Fibroblast of villous mesenchyme (primary cell): ENCODE data around the gene EYS. TPM values are rescaled to one million over a fixed set of nuclear protein-coding genes. Genes with fewer than 3 reads are reported as not detected.
"Not testable (repeated sequence)": the region's sequence is repeated elsewhere in the genome, so short reads cannot be mapped to it uniquely, and the experiment has no call there.

Experiments used
- DNase-seq: peaks from one replicate; pipeline ENCODE4 v3.0.0-alpha.2; 2010; ENCODE audit warnings: low read depth
- H3K4me3 ChIP-seq: 2 replicates; pipeline ENCODE4 v1.5.1; 2011; ENCODE audit warnings: low read depth, mild to moderate bottlenecking, low read length
- CTCF ChIP-seq: IDR thresholded peaks from 2 replicates; pipeline ENCODE4 v1.5.1; 2012; ENCODE audit warnings: low read depth, mild to moderate bottlenecking, low read length; ENCODE audit not compliant: insufficient read depth
- total RNA-seq: library from RNA; depleted of rRNA; stranded (reverse); fragments of >200 nt; gene quantifications from 2 replicates; pipeline ENCODE4 v1.2.3, GENCODE V29; 2012

Gene EYS
- total RNA-seq, 1 donor: under 0.01 TPM

- no peak overlapping the region for H3K4me3 ChIP-seq
- no peak for TF ChIP-seq CTCF
- no peak for DNase-seq
These were observed 661.2 kb downstream of the EYS start for GRCh38 chr6:65045801-65046200.

GRCh38 chr6:65014006-65014405 lies 693.0 kb downstream of the EYS start:
- no peak for TF ChIP-seq CTCF
- no peak overlapping the region for H3K4me3 ChIP-seq
- DNase-seq: no peak

GRCh38 chr6:65006788-65007187 lies 700.2 kb downstream of the EYS start:
- no peak for TF ChIP-seq CTCF
- no peak overlapping the region for H3K4me3 ChIP-seq
- DNase-seq: no peak

- DNase-seq: no peak
- no peak overlapping the region for H3K4me3 ChIP-seq
- TF ChIP-seq CTCF: no peak
These were observed 702.7 kb downstream of the EYS start for GRCh38 chr6:65004283-65004682.

- H3K4me3 ChIP-seq, DNase-seq: not testable (repeated sequence)
These were observed 704.1 kb downstream of the EYS start for GRCh38 chr6:65002882-65003281.

GRCh38 chr6:65000815-65001214 lies 706.2 kb downstream of the EYS start:
- TF ChIP-seq CTCF: no peak
- DNase-seq: no peak
- no peak overlapping the region for H3K4me3 ChIP-seq

- no peak for TF ChIP-seq CTCF
- H3K4me3 ChIP-seq: no peak overlapping the region
- no peak for DNase-seq
These were observed 708.8 kb downstream of the EYS start for GRCh38 chr6:64998204-64998603.

- H3K4me3 ChIP-seq: no peak overlapping the region
- no peak for DNase-seq
- no peak for TF ChIP-seq CTCF
These were observed 710.7 kb downstream of the EYS start for GRCh38 chr6:64996301-64996700.
